Measurements from ENCODE around the gene FHAD1. TPM values are rescaled to one million over a fixed set of nuclear protein-coding genes. Genes with fewer than 3 reads are reported as not detected.

The FHAD1 gene
- total RNA-seq, 1 donor from 2014 or later = 0.13 TPM

GRCh38 chr1:15245593-15246360 lies 1.2 kb upstream of the FHAD1 start:
- no peak for DNase-seq (ENCODE audit: low read depth in 2 of 2)

- no peak for DNase-seq (ENCODE audit: low read depth in 2 of 2)
Observed at GRCh38 chr1:15248216-15248615, 1.2 kb downstream of the FHAD1 start.

GRCh38 chr1:15249081-15249480 lies 2.1 kb downstream of the FHAD1 start:
- no peak for DNase-seq (ENCODE audit: low read depth in 2 of 2)

GRCh38 chr1:15251857-15252835 lies 5.1 kb downstream of the FHAD1 start:
- no peak for DNase-seq (ENCODE audit: low read depth in 2 of 2)

- DNase-seq (ENCODE audit: low read depth in 2 of 2) = no peak
Observed at GRCh38 chr1:15254559-15254958, 7.5 kb downstream of the FHAD1 start.

- DNase-seq (ENCODE audit: low read depth in 2 of 2) = no peak
Observed at GRCh38 chr1:15255582-15256149, 8.6 kb downstream of the FHAD1 start.

- no peak for DNase-seq (ENCODE audit: low read depth in 2 of 2)
Observed at GRCh38 chr1:15256584-15256983, 9.6 kb downstream of the FHAD1 start.

- DNase-seq (ENCODE audit: low read depth in 2 of 2) = no peak
Observed at GRCh38 chr1:15257309-15257708, 10.3 kb downstream of the FHAD1 start.

GRCh38 chr1:15258833-15259621 lies 12.0 kb downstream of the FHAD1 start:
- no peak for DNase-seq (ENCODE audit: low read depth in 2 of 2)

- no peak for DNase-seq (ENCODE audit: low read depth in 2 of 2)
Observed at GRCh38 chr1:15259622-15260007, 12.6 kb downstream of the FHAD1 start.

GRCh38 chr1:15260418-15261154 lies 13.6 kb downstream of the FHAD1 start:
- DNase-seq (ENCODE audit: low read depth in 2 of 2) = peak; percentile 48 to 90

- DNase-seq (ENCODE audit: low read depth in 2 of 2) = peak; percentile 39 to 86
Observed at GRCh38 chr1:15261155-15262002, 14.4 kb downstream of the FHAD1 start.

GRCh38 chr1:15262003-15262377 lies 15.0 kb downstream of the FHAD1 start:
- no peak for DNase-seq (ENCODE audit: low read depth in 2 of 2)

- DNase-seq (ENCODE audit: low read depth in 2 of 2) = no peak
Observed at GRCh38 chr1:15262706-15263105, 15.7 kb downstream of the FHAD1 start.

GRCh38 chr1:15264769-15265168 lies 17.7 kb downstream of the FHAD1 start:
- no peak for DNase-seq (ENCODE audit: low read depth in 2 of 2)

- DNase-seq (ENCODE audit: low read depth in 2 of 2) = no peak
Observed at GRCh38 chr1:15271196-15271595, 24.2 kb downstream of the FHAD1 start.

- DNase-seq (ENCODE audit: low read depth in 2 of 2) = peak; percentile 61 to 75
Observed at GRCh38 chr1:15272009-15272781, 25.2 kb downstream of the FHAD1 start.

GRCh38 chr1:15272782-15273127 lies 25.7 kb downstream of the FHAD1 start:
- DNase-seq (ENCODE audit: low read depth in 2 of 2) = no peak

- no peak for DNase-seq (ENCODE audit: low read depth in 2 of 2)
Observed at GRCh38 chr1:15273274-15273673, 26.3 kb downstream of the FHAD1 start.

Data from dermis microvascular lymphatic vessel endothelial cell (primary cell).